IMR-90 (cell line): ENCODE measurements around the gene CLEC3A. TPM values are rescaled to one million over a fixed set of nuclear protein-coding genes. Genes with fewer than 3 reads are reported as not detected.

Experiments used
- ATAC-seq: fragments of 200-7000 bp; cut with Tn5 transposase; 2 replicates; pipeline ENCODE4 v1.9.1; 2020; ENCODE audit warnings: low read depth, mild to moderate bottlenecking, moderate library complexity
- BruUV-seq: library from RNA; stranded (reverse); fragments of 400-500 nt; replicated peaks from 2 replicates; lab custom pipeline; 2021; lab: Mats Ljungman, UMichigan
- CTCF ChIA-PET: fragments of 300-600 bp; formaldehyde crosslinking; extraction: SDS; loops from one replicate; lab custom pipeline; 2021; ENCODE audit warnings: antibody characterized with exemption; lab: Yijun Ruan, JAX
- POLR2A ChIA-PET: fragments of 300-600 bp; sonication (Branson Sonifier 250); formaldehyde crosslinking; loops from one replicate; lab custom pipeline; 2022; ENCODE audit warnings: antibody characterized with exemption; ENCODE audit not compliant: unreplicated experiment; lab: Charles Lee
- DNase-seq: peaks from one replicate; pipeline ENCODE4 v3.0.0; 2013
- H2AFZ ChIP-seq: replicated peaks from 2 replicates; pipeline ENCODE3; 2013; ENCODE audit warnings: low read length, mild to moderate bottlenecking; ENCODE audit not compliant: poor library complexity
- H2AK5ac ChIP-seq: 2 replicates; pipeline ENCODE4 v1.6.1; 2013; ENCODE audit warnings: low read depth, low read length, inconsistent platforms
- H2AK9ac ChIP-seq: replicated peaks from 2 replicates; pipeline ENCODE3; 2013; ENCODE audit warnings: mild to moderate bottlenecking, low read depth, low read length, moderate library complexity; ENCODE audit not compliant: poor library complexity
- H2BK120ac ChIP-seq: 2 replicates; pipeline ENCODE4 v1.6.1; 2013; ENCODE audit warnings: low read depth, low read length, inconsistent platforms
- H2BK15ac ChIP-seq: 3 replicates; pipeline ENCODE4 v1.6.1; 2013; ENCODE audit warnings: low read depth, low read length, inconsistent platforms
- H2BK20ac ChIP-seq: 2 replicates; pipeline ENCODE4 v1.6.1; 2013; ENCODE audit warnings: low read depth, mild to moderate bottlenecking, inconsistent platforms, low read length, moderate library complexity
- H2BK5ac ChIP-seq: 2 replicates; pipeline ENCODE4 v1.6.1; 2013; ENCODE audit warnings: mild to moderate bottlenecking, low read depth, low read length, inconsistent platforms; ENCODE audit not compliant: poor library complexity, severe bottlenecking
- H3K14ac ChIP-seq: replicated peaks from 2 replicates; pipeline ENCODE4 v1.6.1; 2013; ENCODE audit warnings: low read depth, low read length, inconsistent platforms
- H3K18ac ChIP-seq: 2 replicates; pipeline ENCODE4 v1.6.1; 2013; ENCODE audit warnings: low read depth, low read length, control low read depth
- H3K23ac ChIP-seq: 2 replicates; pipeline ENCODE4 v1.6.1; 2013; ENCODE audit warnings: low read depth, low read length, inconsistent platforms
- H3K27ac ChIP-seq: 2 replicates; pipeline ENCODE4 v1.5.1; 2013; ENCODE audit warnings: mild to moderate bottlenecking, control low read depth, low read length; ENCODE audit not compliant: insufficient read depth
- H3K27me3 ChIP-seq: 2 replicates; pipeline ENCODE4 v1.6.1; 2013; ENCODE audit warnings: low read length; ENCODE audit not compliant: control insufficient read depth, insufficient read depth
- H3K36me3 ChIP-seq: 2 replicates; pipeline ENCODE4 v1.6.1; 2013; ENCODE audit warnings: low read length, mixed read lengths; ENCODE audit not compliant: control insufficient read depth, insufficient read depth
- H3K4ac ChIP-seq: 2 replicates; pipeline ENCODE4 v1.6.1; 2013; ENCODE audit warnings: low read depth, low read length, inconsistent platforms
- H3K4me1 ChIP-seq: 2 replicates; pipeline ENCODE4 v1.6.1; 2013; ENCODE audit warnings: low read length, mixed read lengths; ENCODE audit not compliant: control insufficient read depth, insufficient read depth
- H3K4me2 ChIP-seq: 2 replicates; pipeline ENCODE4 v1.6.1; 2013; ENCODE audit warnings: low read depth, mild to moderate bottlenecking, control low read depth, low read length, moderate library complexity
- H3K4me3 ChIP-seq: 2 replicates; pipeline ENCODE4 v1.5.1; 2013; ENCODE audit warnings: low read depth, mild to moderate bottlenecking, control low read depth, low read length, moderate library complexity; ENCODE audit not compliant: insufficient read depth
- H3K56ac ChIP-seq: 2 replicates; pipeline ENCODE4 v1.6.1; 2013; ENCODE audit warnings: low read length, inconsistent platforms; ENCODE audit not compliant: insufficient read depth; ENCODE audit errors: extremely low read depth
- H3K79me1 ChIP-seq, 2 experiments: 2 replicates each; pipeline ENCODE4 v1.6.1; 2013; ENCODE audit warnings: low read length in 2 of 2, inconsistent platforms in 1 of 2, low read depth in 1 of 2
- H3K9ac ChIP-seq: 2 replicates; pipeline ENCODE4 v1.6.1; 2013; ENCODE audit warnings: low read depth, low read length, control low read depth
- H3K9me1 ChIP-seq: 2 replicates; pipeline ENCODE4 v1.6.1; 2013; ENCODE audit warnings: low read length, inconsistent platforms; ENCODE audit not compliant: insufficient read depth
- H3K9me3 ChIP-seq: 2 replicates; pipeline ENCODE4 v1.6.1; 2013; ENCODE audit warnings: low read length; ENCODE audit not compliant: control insufficient read depth, insufficient read depth
- H4K20me1 ChIP-seq: 2 replicates; pipeline ENCODE4 v1.6.1; 2013; ENCODE audit warnings: low read length, inconsistent platforms; ENCODE audit not compliant: insufficient read depth
- H4K5ac ChIP-seq: 2 replicates; pipeline ENCODE4 v1.6.1; 2013; ENCODE audit warnings: mild to moderate bottlenecking, low read depth, low read length, control low read depth
- H4K8ac ChIP-seq, 2 experiments: 2 replicates each; pipeline ENCODE4 v1.6.1; 2013; ENCODE audit warnings: low read depth in 2 of 2, low read length in 2 of 2, control low read depth in 1 of 2, inconsistent platforms in 1 of 2
- H4K91ac ChIP-seq: 2 replicates; pipeline ENCODE4 v1.6.1; 2013; ENCODE audit warnings: low read depth, low read length, inconsistent platforms; ENCODE audit not compliant: insufficient read depth
- FOS ChIP-seq: fragments of 150-350 bp; IDR thresholded peaks from 2 replicates; pipeline ENCODE4 v1.6.1; 2016; ENCODE audit warnings: low read depth, low read length
- MAZ ChIP-seq: IDR thresholded peaks from 2 replicates; pipeline ENCODE4 v1.6.1; 2012; ENCODE audit warnings: low read depth, mild to moderate bottlenecking, low read length, improper control_type of control experiment, moderate library complexity, borderline replicate concordance
- WGBS, 2 experiments: methylation state at CpG; one replicate each; pipeline versions ENCODE4 v1.1.5 to v1.1.7; 2013; ENCODE audit warnings: missing lambda C conversion rate in 2 of 2; ENCODE audit not compliant: insufficient read length in 1 of 2; ENCODE audit errors: extremely low coverage in 2 of 2; 5-methylcytosine and 5-hydroxymethylcytosine counted together
- dilution Hi-C: fragments of 300-500 bp; cut with HindIII; formaldehyde crosslinking; loops from one replicate; pipeline ENCODE4 v1.14.3; 2018; ENCODE audit warnings: low sequenced_read_pairs; ENCODE audit not compliant: unreplicated experiment
- in situ Hi-C: fragments of 300-500 bp; cut with MboI; formaldehyde crosslinking; loops from 3 replicates; pipeline ENCODE4 v1.14.3; 2019; ENCODE audit warnings: low sequenced_read_pairs, inconsistent platforms, mixed read lengths
- intact Hi-C: fragments of 100-400 bp; cut with micrococcal nuclease; formaldehyde crosslinking; loops from 2 replicates; pipeline ENCODE4 v1.10.0; 2022
- polyA plus RNA-seq, 3 experiments: library from polyadenylated mRNA; depleted of rRNA; stranded (reverse); fragments of >200 nt; gene quantifications; 2 replicates each; pipeline ENCODE4 v1.2.3, GENCODE V29; 2012; ENCODE audit warnings: low replicate concordance in 1 of 3
- total RNA-seq: library from RNA; depleted of rRNA; stranded (reverse); fragments of >200 nt; gene quantifications from 2 replicates; pipeline ENCODE4 v1.2.3, GENCODE V29; 2012

The CLEC3A gene
- total and polyA plus RNA-seq, 2 of the 4 experiments (the other 2 are of a cell fraction), result not detected

DNA sequence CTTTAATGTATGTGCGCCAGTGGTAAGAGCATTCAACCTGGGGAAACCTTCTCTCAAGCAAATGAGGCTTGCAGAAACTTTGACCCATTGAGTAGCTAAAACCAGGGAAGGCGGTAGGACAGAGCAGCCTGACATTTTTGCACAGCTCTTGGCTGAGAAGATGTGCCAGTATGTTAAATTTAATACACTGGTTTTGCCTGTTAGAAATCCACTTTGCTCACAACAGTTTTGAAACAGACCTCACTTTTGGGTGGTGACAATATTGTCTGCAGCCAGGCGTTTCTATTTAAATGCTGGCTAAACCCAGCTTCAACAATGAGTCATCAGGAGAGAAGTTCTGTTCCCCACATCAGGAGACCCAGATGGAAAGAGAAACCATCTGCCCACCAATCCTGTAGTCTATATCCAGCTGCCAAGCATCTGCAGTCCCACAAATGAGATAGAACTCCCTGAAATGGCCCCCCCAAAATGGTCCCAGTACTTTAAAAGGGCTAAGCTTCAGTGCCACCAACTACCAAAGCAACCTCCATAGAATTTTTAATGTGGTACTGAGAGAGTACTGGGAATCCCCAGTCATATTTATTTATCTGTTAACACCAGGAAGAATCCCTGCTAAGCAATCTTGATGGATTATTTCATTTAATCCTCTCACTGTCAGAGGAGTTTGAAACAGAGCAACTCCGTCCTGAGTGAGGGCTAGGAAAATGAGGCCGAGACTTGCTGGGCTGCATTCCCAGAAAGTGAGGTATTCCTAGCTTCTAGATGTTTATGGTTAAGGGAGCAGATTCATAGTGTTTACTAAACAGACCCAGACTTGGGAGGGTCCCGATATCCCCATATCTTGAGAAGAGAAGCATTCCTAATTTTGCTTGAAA lies 29.0 kb upstream of the CLEC3A start:
- ATAC-seq (peak; percentile 90), DNase-seq (peak; percentile 65)
- no peaks in the 10 kb centered on the region for H3K36me3 ChIP-seq
- dilution Hi-C loops (no loop called here), in situ Hi-C loops (no loop called here), intact Hi-C loops (no loop called here)
- H2AK9ac ChIP-seq, result no peak overlapping the region
- no peak overlapping the region for H4K8ac ChIP-seq
- no peak overlapping the region for H2BK15ac ChIP-seq
- no peak overlapping the region for H3K14ac ChIP-seq
- ChIA-PET CTCF (interaction anchor here (1.1 to 1.3 kb wide), 3 partner anchors 10 to 18 kb away, joined by 3 to 9 read pairs (median 3); no protein-coding TSS in a partner anchor), POLR2A (interaction anchor here (0.5 kb wide), 1 partner anchor 1432 kb away, joined by 3 read pairs; no protein-coding TSS in a partner anchor)
- 0 out of 2 replicates have a peak overlapping the region, but pooled peaks have one; percentile 43 for H2BK20ac ChIP-seq
- H3K9ac ChIP-seq, result no peak overlapping the region
- no TSS peak for BruUV-seq
- H3K56ac ChIP-seq, result no peak overlapping the region
- no peak overlapping the region for H2BK120ac ChIP-seq
- peak overlapping the region; percentile 68 for H2BK5ac ChIP-seq
- H3K4me2 ChIP-seq, result peak overlapping the region; percentile 75
- WGBS, 2 experiments, result no CpG with 5 or more reads among the region's 6 CpGs
- 0 out of 2 replicates have a peak overlapping the region, but pooled peaks have one; percentile 8 for H4K91ac ChIP-seq
- no peak overlapping the region for H4K5ac ChIP-seq
- H3K27ac ChIP-seq, result peak overlapping the region; percentile 53; the same call in 1 of the 2 replicates
- no peaks in the 10 kb centered on the region for H3K27me3 ChIP-seq
- H4K20me1 ChIP-seq, result no peaks in the 10 kb centered on the region
- no peak overlapping the region for H2AK5ac ChIP-seq
- TF ChIP-seq FOS (peak; percentile 82), MAZ (no peak)
- H3K23ac ChIP-seq, result no peak overlapping the region
- no peaks in the 10 kb centered on the region for H3K9me1 ChIP-seq
- peaks cover 13% of the 10 kb centered on the region for H3K9me3 ChIP-seq
- no peak overlapping the region for H2AFZ ChIP-seq
- no peak overlapping the region; the same call in 1 of the 2 replicates for H3K4ac ChIP-seq
- H3K4me3 ChIP-seq, result no peak overlapping the region
- no peaks in the 10 kb centered on the region for H3K79me1 ChIP-seq
- peaks cover 3% of the 10 kb centered on the region; the same call in 1 of the 2 replicates for H3K4me1 ChIP-seq
- peak overlapping the region; percentile 26; the same call in 1 of the 2 replicates for H3K18ac ChIP-seq
